ENCODE results near the gene MCM3AP.

MCM3AP gene

DNA sequence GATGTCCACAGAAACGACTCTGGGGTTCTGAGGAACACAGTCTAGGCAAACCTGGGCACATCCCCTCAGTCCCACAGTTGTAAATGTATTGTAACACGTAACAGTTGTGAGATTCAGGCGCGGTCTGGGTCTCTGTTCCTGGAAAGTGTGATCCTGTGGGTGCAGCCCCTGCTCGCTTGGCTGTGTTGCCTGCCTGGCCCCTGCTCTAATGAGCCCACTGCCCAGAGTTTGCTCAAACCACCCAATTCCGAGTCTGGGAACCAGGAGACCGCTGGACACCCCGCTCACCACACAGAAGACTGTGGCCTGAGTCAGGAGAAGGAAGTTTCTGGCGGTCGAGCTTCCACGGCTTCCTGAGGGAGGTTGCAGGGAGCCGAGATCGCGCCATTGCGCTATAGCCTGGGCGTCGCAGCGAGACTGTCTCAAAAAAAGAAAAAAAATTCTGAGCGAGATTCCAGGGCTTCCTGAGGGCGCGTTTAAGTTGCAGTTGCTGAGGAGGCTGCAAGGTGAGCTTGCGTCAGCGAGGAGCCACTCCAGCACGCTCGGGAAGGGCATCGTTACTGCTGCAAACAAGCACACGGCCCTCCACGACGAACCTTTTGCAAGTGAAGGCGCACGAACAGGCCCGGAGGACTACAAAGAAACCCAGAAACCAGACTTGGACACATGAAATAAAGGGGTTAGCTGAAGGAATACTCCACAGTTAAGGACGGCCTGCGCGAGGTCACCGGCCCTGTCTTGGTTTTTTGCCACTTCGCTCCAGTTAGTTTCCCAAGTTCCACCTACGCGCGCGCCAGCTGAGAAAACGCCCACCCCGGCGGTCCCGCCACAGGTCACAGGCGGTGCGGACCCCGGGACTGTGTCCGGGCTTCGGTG lies 37.2 kb upstream of the MCM3AP start:
- no peak for TF ChIP-seq TEAD4 (IDR thresholded peaks at IDR 0.05)
- TF ChIP-seq EGR1 (IDR thresholded peaks at IDR 0.05): no peak
- TF ChIP-seq, protein P1, sequence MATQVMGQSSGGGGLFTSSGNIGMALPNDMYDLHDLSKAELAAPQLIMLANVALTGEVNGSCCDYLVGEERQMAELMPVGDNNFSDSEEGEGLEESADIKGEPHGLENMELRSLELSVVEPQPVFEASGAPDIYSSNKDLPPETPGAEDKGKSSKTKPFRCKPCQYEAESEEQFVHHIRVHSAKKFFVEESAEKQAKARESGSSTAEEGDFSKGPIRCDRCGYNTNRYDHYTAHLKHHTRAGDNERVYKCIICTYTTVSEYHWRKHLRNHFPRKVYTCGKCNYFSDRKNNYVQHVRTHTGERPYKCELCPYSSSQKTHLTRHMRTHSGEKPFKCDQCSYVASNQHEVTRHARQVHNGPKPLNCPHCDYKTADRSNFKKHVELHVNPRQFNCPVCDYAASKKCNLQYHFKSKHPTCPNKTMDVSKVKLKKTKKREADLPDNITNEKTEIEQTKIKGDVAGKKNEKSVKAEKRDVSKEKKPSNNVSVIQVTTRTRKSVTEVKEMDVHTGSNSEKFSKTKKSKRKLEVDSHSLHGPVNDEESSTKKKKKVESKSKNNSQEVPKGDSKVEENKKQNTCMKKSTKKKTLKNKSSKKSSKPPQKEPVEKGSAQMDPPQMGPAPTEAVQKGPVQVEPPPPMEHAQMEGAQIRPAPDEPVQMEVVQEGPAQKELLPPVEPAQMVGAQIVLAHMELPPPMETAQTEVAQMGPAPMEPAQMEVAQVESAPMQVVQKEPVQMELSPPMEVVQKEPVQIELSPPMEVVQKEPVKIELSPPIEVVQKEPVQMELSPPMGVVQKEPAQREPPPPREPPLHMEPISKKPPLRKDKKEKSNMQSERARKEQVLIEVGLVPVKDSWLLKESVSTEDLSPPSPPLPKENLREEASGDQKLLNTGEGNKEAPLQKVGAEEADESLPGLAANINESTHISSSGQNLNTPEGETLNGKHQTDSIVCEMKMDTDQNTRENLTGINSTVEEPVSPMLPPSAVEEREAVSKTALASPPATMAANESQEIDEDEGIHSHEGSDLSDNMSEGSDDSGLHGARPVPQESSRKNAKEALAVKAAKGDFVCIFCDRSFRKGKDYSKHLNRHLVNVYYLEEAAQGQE (IDR thresholded peaks at IDR 0.05; ENCODE audit: low read depth): no peak
- no peak for TF ChIP-seq RAD21 (IDR thresholded peaks at IDR 0.05; ENCODE audit: low read depth)

DNA sequence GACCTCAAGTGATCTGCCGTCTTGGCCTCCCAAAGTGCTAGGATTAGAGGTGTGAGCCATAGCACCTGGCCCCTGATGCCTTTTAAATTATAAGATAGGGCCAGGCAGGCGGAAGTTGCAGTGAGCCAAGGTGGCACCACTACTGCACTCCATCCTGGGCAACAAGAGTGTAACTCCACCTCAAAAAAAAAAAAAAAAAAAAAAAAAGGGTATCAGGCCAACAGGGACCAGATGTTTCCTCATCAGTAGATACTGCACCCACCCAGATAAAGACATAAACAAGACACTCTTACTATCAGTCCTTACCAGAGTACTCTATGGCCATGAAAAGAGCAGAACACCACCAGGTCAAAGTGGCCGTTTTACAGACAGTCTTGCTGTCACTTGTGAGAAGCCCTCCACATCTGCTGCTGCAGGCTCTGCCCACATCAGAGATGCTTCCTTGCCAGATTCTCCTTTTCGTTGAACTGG lies 35.0 kb upstream of the MCM3AP start:
- no peak for TF ChIP-seq NFIC (IDR thresholded peaks at IDR 0.05)
- no peak for TF ChIP-seq EP300 (IDR thresholded peaks at IDR 0.05; ENCODE audit: borderline replicate concordance)

DNA sequence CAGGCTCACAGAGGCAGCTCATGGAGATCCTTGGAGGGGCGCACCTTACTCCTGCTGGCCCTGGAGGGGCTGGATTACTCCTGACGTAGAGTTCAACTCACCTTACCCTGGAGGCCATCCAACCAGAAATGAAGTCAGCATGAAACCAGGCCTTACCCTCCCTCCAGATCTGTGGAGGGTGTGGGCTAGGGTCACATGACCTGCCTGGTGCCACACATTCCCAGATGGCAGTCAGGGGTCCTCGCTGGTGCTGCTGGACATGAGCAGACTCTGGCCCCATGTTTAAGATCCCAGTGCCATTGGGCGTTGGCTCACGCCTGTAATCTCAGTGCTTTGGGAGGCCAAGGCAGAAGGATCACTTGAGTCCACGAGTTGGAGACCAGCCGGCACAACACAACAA lies 33.8 kb upstream of the MCM3AP start:
- TF ChIP-seq RAD21 (IDR thresholded peaks at IDR 0.05; ENCODE audit: low read depth): no peak
- TF ChIP-seq, protein P2, sequence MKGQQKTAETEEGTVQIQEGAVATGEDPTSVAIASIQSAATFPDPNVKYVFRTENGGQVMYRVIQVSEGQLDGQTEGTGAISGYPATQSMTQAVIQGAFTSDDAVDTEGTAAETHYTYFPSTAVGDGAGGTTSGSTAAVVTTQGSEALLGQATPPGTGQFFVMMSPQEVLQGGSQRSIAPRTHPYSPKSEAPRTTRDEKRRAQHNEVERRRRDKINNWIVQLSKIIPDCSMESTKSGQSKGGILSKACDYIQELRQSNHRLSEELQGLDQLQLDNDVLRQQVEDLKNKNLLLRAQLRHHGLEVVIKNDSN (IDR thresholded peaks at IDR 0.05): peak; percentile 75

DNA sequence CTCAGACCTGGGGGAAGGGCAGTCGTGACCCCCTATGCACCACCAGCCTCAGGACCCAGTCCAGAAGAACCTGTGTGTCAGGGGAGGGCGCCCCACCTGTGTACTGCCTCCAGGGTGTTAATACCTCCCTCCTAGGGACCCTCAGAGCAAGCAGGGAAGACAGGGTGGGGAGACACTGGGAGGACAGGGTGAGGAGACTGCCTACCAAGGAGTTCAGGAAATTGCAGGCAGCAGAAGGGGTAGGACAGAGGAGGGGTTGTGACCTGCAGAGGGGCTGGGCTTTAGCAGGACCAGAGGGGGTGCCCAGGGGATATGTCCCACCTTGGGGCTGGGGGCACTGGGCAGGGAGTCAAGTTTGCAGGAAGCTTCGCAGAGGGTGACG lies 33.0 kb upstream of the MCM3AP start:
- TF ChIP-seq EP300 (IDR thresholded peaks at IDR 0.05; ENCODE audit: borderline replicate concordance) (no peak), TAF1 (IDR thresholded peaks at IDR 0.05; ENCODE audit: low read depth) (no peak), NFIC (IDR thresholded peaks at IDR 0.05) (no peak), FOXM1 (IDR thresholded peaks at IDR 0.05; ENCODE audit: borderline replicate concordance, low read depth) (no peak), CEBPB (IDR thresholded peaks at IDR 0.05) (no peak), TEAD4 (IDR thresholded peaks at IDR 0.05) (no peak), EGR1 (IDR thresholded peaks at IDR 0.05) (no peak), CREB1 (IDR thresholded peaks at IDR 0.05; ENCODE audit: low read depth) (no peak)
- TF ChIP-seq, protein P1 (IDR thresholded peaks at IDR 0.05; ENCODE audit: low read depth): no peak
- TF ChIP-seq, protein P3, sequence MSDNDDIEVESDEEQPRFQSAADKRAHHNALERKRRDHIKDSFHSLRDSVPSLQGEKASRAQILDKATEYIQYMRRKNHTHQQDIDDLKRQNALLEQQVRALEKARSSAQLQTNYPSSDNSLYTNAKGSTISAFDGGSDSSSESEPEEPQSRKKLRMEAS (IDR thresholded peaks at IDR 0.05): no peak
- TF ChIP-seq, protein P2 (IDR thresholded peaks at IDR 0.05): no peak

DNA sequence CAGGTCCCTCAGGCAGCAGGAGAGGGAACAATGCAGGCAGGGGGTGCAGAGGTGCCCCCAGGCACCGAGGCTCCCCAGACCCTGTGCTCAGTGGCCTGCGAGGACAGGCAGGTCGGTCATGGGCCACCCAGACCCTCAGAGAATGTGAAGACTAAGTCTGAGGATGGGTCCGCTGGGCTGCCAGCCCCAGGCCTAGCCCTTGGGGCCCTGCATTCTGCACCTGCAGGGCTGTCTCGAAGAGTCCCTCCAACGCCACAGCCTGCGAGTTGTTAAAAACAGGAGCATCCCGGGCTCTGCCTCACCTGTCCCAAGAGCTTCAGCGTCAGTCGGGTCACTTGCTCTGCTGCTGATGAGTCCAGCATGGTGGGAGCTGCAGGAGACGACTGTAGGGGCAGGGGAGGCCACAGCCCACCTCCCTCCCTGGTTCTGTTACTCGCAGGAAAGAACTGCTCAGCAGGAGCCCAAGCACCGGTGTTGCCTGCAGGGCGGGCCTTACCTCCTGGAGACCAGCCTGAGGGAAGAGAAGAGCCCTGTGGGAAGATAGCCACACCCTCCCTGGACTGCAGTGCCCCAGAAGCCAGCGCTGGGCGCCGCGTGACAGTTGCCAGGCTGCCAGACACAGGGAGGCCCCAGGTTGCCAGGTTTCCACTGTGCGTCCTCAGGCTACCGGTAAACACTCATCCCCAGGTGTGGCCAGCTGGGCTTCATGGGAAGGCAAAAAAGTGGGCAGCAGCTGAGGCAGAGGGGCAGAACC lies 32.5 kb upstream of the MCM3AP start:
- TF ChIP-seq TCF12 (IDR thresholded peaks at IDR 0.05; ENCODE audit: low read depth) (no peak), RAD21 (IDR thresholded peaks at IDR 0.05; ENCODE audit: low read depth) (no peak), CREB1 (IDR thresholded peaks at IDR 0.05; ENCODE audit: low read depth) (no peak), EP300 (IDR thresholded peaks at IDR 0.05; ENCODE audit: borderline replicate concordance) (no peak), YY1 (IDR thresholded peaks at IDR 0.05; ENCODE audit: low read depth) (no peak), FOXM1 (IDR thresholded peaks at IDR 0.05; ENCODE audit: borderline replicate concordance, low read depth) (no peak), NFIC (IDR thresholded peaks at IDR 0.05) (no peak), ZBTB7A (IDR thresholded peaks at IDR 0.05; ENCODE audit: low read depth) (no peak), EGR1 (IDR thresholded peaks at IDR 0.05) (no peak), CEBPB (IDR thresholded peaks at IDR 0.05) (no peak), TAF1 (IDR thresholded peaks at IDR 0.05; ENCODE audit: low read depth) (no peak)
- TF ChIP-seq, protein P2 (IDR thresholded peaks at IDR 0.05): peak; percentile 63; the same call in 1 of the 2 replicates
- TF ChIP-seq, protein P1 (IDR thresholded peaks at IDR 0.05; ENCODE audit: low read depth): no peak
- TF ChIP-seq, protein P3 (IDR thresholded peaks at IDR 0.05): 0 out of 2 replicates have a peak, but pooled peaks have one; percentile 19

All from Ishikawa (cell line).